Activated CD4-positive, alpha-beta T cell treated with anti-CD3 and anti-CD28 coated beads, Interleukin-2, amount 50 U/mL, for 48 hours (primary cell): ENCODE results near the gene GFER.
A peak's percentile ranks its signal among the peaks of the same experiment; 100 is the strongest.
"Not testable (repeated sequence)": the region's sequence is repeated elsewhere in the genome, so short reads cannot be mapped to it uniquely, and the experiment has no call there.

Experiments used
- DNase-seq, 2 experiments: peaks; one replicate each; pipeline ENCODE4 v3.0.0-alpha.2; 2020

GFER gene

DNA sequence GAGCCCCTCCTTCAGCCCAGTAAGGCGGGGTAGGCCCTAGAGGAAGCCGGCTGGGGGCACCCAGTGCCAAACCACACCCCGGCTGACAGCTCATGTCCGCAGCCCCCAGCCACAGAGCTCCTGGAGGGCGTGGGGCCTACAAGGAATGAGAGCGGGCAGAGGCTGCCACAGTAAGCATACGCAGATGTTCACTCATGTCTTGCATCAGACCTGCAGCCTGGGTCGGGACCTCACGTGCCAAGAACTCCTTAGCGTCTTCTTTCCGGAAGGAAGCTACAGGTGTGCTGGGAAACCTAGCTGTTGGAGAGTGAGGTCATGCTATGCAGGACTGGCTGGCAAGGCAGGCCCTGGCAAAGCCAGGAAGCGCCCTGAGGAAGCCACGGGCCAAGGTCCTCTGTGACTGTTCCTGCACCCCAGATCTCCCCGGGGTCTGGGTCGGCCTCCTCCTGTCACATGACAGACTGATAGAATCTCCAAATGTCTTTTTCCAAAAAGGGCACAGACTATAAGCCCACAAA lies 24.1 kb downstream of the GFER start:
- no peak for DNase-seq

DNA sequence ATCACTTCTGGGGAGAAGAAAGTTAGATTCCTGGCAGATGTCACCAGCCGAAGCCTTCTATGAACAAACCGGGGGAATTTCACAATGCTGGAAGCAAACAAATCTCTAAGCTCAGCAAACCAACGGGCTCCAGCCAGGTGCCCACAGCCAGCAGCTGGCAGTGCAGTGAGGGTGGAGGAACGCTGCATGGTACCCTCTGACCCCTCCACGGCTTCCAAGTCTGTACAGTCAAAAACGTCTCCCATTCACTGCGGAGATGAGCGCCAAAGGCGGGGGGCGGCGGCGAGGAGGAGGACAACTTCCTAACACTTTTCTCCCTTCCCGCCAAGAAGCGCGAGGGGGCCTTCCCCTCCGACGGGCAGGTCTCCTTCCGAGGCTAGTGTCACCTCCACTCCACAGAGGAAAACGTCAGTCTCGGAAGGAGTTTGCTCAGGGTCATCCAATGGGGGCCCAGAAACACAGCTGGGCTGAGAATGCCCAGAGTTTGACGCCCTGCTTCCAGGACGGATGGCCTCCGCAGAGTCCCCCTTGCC lies 24.7 kb downstream of the GFER start:
- DNase-seq, result peak; percentile 49 to 59

DNA sequence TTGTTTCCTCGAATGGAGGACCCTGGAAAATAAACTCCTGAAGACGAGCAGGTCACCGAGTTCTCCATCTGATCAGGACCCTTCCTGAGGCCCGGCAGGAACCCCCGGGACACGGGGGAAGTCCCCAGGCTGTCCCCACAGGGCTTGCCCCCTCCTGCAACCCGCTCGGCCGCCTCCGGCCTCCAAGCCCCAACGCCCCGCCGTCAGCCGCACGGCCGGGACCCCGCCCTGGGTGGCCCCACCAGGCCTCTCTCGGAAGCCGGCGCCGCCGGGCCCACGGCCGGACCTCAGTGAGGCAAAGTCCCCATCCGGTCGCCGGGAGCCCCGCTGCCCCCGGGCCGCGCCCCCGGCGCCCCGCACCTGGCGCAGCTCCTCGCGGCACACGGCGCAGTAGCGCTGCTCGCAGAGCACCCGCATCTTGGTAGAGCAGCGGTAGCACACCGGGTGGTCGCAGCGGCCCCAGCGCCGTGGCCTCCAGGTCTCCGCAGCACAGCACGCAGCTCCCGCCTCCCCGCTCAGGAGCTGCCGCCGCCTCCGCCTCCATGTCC lies 25.2 kb downstream of the GFER start:
- DNase-seq, result no peak

DNA sequence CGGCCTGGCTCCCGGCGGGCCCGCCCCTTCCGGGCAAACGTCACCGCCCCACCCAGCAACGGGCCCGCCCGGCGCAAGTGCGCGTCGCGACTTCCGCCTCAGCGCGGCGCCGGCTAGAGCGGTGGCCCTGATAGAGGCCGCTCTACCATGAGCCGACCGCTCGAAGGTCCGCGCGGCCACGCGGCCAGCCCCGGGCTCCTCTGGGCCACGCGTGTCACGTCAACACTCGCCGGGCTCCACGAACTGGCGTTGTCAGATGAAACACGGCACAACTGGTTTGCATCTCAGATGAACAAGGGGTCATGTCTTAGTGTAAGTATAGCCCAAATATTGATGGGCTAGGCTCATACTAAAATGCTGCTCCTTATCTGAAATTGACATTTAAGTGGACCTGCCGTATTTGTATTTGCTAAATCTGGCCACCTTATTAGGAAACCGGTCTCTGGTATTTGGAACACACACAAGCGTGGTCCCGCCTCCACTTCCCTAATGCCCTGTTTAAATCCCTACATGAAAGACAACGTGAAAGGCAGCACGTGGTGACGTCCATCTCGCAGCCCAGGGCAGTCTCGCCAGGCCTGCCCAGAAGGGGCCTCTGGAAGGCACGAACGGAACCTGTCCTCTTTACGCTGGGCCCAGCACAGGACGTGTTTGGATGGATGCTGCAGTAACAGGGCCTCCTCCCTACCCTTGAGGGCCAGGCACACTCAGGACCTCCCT lies 26.0 kb downstream of the GFER start, which contains the start of gene ZNF598:
Gene ZNF598 (minus strand): TSS at position 31 of the 720 bp plus-strand sequence.
- peak; percentile 76 to 79 for DNase-seq

- DNase-seq, result not testable (repeated sequence)
These were observed 27.7 kb downstream of the GFER start for GRCh38 chr16:2011726-2012125.

- DNase-seq, result no peak
These were observed 29.5 kb downstream of the GFER start for GRCh38 chr16:2013527-2013926.

DNA sequence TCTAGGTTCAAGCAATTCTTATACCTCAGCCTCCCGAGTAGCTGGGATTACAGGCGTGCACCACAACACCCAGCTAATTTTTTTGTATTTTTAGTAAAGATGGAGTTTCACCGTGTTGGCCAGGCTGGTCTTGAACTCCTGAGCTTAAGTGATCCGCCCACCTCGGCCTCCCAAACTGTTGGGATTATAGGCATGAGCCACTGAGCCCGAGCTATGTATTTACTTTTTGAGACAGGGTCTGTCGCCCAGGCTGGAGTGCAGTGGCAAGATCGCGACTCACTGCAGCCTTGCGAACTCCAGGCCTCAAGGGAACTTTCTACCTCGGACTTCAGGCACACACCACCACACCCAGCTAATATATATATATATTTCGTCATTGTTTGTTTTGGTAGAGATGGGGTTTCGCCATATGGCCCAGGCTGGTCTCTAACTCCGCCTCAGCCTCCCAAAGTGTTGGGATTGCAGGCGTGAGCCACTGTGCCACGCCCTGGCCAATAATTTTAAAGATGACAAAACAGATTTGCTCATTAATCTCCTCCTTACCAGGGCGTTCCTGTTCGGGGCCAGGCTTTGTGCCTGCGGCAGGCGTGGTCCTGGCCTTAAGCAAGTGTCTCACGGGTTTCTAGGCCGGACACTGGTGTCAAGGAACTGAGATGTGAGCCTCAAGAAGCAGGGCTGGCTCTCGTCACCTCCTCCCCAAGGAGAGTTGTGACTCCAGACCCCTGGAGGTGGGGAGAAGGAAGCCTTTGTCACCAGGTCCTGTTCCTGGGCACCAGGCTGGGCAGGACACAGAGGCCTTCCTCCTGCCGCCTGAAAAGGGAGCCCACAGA lies 31.3 kb downstream of the GFER start:
- DNase-seq, result no peak

DNA sequence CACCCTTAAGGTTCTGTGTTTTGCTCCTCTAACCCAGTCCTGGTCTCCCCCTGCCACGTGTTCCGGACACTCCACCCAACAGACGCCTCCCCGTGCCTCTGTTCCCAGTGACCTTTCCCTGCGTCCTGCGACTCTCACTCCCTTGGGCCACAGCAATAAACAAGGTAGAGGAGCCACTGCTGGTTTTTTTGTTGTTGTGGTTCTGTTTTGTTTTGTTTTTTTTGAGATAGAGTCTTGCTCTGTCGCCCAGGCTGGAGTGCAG lies 31.9 kb downstream of the GFER start:
- no peak for DNase-seq

GRCh38 chr16:2016407-2016922 lies 32.5 kb downstream of the GFER start:
- DNase-seq, result peak in 1 of 2 experiments; percentile 26

GRCh38 chr16:2019518-2019920 lies 35.5 kb downstream of the GFER start, which contains the start of gene NPW:
NPW (plus strand) TSS chr16:2019785.
- peak; percentile 38 to 50 for DNase-seq

DNA sequence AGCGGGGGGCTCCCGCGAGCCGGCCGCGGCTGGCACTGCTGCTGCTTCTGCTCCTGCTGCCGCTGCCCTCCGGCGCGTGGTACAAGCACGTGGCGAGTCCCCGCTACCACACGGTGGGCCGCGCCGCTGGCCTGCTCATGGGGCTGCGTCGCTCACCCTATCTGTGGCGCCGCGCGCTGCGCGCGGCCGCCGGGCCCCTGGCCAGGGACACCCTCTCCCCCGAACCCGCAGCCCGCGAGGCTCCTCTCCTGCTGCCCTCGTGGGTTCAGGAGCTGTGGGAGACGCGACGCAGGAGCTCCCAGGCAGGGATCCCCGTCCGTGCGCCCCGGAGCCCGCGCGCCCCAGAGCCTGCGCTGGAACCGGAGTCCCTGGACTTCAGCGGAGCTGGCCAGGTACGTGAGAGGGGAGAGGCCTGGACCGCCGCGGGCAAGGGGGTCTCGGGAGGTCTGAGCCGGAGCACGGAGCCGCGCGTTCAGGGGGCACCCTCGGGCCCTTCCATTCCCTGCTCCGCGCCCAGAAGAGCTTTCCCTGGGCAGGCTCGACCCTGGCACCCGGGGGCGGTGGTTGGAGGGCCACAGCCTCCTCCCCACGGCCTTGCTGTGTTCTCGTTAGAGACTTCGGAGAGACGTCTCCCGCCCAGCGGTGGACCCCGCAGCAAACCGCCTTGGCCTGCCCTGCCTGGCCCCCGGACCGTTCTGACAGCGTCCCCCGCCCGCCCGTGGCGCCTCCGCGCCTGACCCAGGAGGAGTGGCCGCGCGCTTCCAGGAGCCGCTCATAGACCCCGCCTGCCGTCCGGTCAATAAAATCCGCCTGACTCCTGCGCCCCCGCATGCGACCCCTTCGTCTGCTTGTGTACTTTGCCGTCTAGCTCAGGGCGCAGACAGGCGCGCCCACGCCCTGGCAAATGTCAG lies 36.2 kb downstream of the GFER start:
- no peak for DNase-seq

DNA sequence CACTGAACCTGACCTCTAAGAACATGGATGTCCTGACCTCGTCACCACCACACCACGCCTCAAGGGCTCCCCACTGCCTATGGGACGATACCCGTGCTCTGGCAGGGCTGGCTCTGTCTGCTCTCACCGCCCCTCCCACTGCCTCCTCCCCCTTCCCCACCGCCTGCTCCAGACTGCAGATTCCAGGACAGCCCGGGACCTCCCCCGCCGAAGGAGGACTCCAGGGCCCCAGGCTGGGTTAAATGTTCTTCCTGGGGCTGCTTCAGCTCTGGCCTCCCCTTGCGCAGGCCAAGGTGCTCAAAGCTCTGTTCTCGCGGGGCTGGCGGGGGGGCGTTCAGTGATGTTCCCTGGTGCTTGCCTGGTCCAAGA lies 38.7 kb downstream of the GFER start:
- peak; percentile 36 to 46 for DNase-seq

- peak; percentile 97 for DNase-seq
These were observed 39.4 kb downstream of the GFER start for GRCh38 chr16:2023092-2024031.

DNA sequence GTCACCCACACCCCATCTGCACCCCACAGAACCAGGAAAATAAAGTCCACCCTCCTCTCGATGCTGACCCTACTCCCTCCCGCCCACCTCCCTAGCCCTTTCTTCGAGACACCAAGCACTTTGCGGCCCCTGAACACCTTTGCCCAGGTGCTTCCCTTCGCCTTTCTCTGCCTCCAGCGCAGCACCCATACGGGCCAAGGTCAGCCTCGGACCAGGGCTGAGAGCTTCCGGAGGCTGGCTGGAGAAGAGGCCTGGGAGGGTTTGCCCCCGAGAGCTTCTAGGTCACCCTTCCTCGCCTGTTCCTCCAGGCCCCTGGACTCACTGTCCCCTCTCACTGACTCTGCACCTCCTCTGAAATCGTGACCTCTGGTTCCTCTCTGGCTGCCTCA lies 40.0 kb downstream of the GFER start:
- no peak for DNase-seq

GRCh38 chr16:2025251-2025650 lies 41.3 kb downstream of the GFER start:
- DNase-seq, result no peak

GRCh38 chr16:2025878-2026460 lies 42.0 kb downstream of the GFER start:
- no peak for DNase-seq

- DNase-seq, result no peak
These were observed 42.5 kb downstream of the GFER start, which contains the start of gene NHERF2 for GRCh38 chr16:2026461-2027023. NHERF2 (plus strand) TSS chr16:2026902; CDS start chr16:2027006, 104 bp downstream.

DNA sequence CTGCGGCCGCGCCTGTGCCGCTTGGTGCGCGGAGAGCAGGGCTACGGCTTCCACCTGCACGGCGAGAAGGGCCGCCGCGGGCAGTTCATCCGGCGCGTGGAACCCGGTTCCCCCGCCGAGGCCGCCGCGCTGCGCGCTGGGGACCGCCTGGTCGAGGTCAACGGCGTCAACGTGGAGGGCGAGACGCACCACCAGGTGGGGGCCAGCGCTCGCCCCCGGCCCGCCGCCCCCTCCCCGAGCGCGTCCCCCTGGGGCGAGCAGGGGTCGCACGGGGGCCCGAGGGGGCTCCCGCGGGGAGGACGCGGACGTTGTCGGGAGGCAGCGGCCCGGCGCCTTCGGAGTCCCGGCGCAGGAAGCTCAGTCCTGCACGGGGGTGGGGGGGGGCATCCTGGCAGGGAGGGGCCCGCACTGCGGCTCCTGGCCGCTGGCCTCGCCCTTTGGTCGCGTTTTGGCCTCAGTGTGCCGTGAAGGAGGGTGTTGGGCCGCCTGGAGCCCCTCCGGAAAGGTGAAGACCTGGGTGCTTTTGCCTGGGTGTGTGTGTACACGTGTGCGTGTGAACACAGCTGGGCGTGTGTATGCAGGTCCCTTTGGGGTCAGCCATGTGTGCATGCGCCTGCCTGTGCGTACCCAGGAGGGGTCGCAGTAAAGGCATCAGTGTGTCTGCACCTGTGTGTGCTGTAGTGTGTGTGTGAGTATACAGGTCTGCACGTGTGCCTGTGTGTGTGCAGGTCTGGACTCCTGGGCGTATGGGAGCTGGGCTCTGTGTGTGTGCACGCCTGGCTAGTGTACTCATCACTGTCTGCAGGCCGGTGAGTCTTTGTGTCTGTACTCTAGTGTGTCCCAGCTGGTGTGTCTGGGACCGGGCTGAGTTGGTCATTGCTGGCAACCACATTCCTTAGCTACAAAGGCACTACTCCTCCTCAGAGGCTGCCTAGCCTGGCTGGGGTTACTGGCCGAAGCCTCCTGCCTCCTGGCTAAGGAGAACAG lies 43.3 kb downstream of the GFER start:
- DNase-seq, result peak in 1 of 2 experiments; percentile 21

DNA sequence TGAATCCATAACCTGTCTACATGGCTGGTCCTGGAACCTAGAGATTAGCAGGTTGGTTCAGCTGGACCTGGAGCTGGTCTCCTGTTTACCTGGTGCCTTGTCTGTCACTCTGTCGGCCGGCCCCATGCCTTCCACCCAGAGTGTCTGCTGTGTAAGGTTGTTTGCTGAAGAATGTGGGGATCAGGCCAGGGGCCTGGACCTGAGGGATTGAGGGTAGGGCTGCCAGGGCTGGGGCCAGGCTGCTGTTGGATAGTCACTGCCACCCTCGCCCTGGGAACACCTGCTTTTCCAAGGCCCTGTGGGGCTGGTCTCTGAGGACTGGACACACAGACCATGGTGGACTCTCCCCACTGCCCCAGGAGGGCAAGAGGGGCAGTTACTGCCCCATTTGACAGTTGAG lies 44.2 kb downstream of the GFER start:
- no peak for DNase-seq
